Activated CD8-positive, alpha-beta memory T cell treated with anti-CD3 and anti-CD28 coated beads, Interleukin-2, amount 50 U/mL, for 48 hours (primary cell): ENCODE results near the gene RPL22.

ENCODE experiments used
- DNase-seq: peaks from one replicate; pipeline ENCODE4 v3.0.0-alpha.2; 2020

The RPL22 gene

DNA sequence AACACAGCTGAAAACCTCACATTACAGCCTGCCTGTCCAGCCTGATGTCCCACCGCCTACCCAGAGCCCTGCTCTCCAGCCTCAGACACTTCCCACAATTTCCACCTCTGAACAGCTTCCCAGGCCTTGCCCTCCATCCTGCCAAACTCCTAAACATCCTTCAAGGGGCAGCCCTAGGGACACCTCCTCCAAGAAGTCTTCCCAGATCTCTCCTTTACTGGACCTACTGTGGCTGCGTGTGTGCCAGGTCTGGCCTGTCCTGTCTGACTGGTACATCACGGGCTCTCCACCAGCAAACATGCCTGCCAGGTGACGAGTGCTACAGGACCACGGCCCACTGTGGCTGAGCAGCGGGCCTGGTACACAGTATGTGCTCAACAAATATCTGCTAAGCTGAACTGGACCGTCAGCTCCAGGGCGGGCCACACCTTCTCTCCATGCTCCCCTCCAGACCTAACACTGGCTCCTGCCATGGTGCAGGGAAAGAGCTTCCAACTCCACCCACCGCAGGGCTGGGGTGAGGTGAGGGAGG is 48.0 kb downstream of the RPL22 start:
- no peak for DNase-seq

DNA sequence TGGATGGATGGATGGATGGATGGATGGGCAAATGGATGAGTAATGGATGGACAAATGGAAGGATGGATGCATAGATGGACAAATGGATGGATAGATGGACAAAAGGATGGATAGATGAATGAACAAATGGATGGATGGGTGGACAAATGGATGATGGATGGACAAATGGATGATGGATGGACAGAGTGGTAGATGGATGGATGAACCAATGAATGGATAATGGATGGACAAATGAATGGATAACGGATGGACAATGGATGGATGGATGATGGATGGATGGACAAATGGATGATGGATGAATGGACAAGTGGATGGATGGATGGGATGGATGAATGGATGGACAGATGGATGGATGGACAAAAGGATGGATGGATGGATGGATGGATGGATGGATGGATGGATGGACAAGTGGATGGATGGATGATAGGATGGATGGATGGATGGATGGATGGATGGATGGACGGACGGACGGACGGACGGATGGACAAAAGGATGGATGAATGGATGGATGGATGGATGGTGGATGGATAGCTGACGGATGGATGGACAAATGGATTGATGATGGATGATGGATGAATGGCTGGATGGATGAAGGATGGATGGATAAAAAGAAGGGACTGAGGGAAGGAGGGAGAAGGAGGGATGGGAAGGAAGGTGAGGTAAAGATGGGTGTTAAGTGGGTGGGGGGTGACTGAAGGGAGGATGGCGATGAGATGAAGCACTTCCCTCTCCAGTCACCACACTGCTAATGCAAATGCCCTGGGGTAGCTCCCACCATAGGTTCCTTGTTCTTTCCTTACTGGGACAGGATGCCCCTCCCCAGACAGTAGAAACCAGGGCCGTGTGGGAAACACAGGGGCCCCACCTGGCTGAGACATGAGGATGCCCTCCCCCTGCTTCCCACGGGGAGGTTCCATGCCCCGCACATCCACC is 49.1 kb downstream of the RPL22 start:
- DNase-seq = no peak

DNA sequence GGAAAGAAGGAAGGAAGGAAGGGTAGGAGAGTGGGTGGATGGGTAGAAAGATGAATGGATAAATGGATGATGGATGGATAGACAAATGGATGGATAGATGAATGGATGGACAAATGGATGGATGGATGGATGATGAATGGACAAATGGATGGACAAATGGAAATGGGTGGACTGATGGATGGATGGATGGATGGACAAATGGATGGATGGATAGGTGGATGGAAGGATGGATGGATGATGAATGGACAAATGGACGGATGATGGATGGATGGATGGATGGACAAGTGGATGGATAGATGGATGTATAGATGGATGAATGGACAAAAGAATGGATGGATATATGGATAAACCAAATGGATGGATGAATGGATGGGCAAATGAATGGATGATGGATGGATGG is 49.8 kb downstream of the RPL22 start:
- no peak for DNase-seq

- DNase-seq = peak; percentile 87
Measured at GRCh38 chr1:6148497-6149241, 50.7 kb downstream of the RPL22 start.

DNA sequence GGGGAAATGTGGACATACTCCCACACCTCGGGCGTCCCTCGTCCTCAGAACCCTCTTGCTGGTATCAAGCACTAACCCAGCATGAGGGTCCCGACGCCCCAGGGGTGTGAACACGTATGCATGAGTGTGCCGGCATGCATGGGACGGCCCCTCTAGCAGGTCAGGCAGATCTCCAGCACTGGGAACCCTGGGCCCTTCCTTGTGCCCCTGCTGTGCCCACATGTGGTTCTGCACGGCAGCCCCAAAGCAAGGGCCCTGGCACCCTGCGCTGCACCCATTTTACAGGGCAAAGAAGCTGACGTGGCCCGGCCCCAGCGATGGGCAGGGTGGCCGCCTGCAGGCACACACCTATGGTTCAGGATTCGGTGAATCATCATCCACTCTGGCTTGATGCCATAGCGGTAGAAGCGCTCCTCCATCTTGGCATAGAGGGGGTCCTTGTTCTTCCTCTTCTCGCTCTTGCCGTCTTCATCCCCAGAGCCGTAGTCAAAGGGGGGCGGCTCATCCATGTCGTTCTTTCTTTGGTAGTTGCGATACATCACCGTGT is 53.5 kb downstream of the RPL22 start:
- DNase-seq = no peak

DNA sequence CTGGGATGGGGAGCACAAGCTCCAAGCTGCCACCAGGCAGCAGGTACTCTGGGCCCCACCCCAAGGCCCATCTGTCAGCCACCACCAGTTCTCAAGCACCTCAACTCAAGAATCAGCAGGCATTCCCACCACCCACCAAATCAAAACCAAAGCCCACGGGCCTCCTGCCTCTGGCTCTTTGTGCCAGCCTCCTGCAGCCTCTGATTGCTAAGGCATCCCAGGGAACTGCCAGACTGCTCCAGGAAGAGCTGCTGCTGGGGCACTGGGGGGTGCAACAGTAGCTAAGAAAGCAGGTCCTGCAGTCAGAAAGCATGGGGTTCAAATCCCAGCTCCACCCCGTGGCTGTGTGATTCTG is 54.0 kb downstream of the RPL22 start:
- no peak for DNase-seq

- no peak for DNase-seq
Measured at GRCh38 chr1:6144647-6145395, 54.6 kb downstream of the RPL22 start.

DNA sequence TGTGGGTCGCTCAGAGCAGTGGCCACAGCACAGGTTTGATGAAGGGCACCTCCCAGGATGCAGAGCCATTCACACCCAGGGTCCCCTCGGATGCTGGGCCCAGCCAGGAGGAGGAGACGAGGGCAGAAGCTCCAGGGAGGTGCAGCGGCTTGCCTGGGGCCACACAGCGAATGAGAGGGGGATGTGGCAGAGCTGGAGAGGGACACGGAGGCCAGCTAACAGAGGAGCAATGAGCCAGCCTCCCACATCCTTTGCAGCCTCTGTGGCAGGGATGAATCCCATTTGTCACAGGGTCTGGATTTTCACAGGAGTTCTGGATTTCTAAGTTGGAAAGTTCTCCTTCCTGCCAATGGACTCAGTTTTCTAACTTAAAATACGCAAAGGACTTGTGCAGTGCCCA is 55.2 kb downstream of the RPL22 start:
- no peak for DNase-seq

DNA sequence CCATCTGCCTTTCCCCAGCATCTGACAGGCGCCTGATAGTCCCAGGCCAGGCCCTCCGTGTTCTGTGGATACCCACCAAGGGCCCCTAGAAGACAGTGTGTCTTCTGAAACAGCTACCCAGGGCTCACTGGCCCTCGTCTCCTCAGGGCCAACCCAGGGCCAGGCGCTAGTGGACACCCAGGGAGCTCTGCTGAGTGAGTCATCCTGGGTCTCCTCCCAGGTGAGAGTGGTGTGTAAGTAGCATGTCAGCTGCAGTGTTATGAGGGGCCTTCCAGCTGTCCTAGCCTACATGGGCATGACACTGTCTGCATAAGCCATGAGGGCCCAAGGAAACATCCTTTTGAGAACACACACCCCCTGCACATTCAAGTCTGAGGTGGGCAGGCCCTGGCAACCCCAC is 56.0 kb downstream of the RPL22 start:
- no peak for DNase-seq

GRCh38 chr1:6142734-6143133 is 56.7 kb downstream of the RPL22 start:
- DNase-seq = no peak

DNA sequence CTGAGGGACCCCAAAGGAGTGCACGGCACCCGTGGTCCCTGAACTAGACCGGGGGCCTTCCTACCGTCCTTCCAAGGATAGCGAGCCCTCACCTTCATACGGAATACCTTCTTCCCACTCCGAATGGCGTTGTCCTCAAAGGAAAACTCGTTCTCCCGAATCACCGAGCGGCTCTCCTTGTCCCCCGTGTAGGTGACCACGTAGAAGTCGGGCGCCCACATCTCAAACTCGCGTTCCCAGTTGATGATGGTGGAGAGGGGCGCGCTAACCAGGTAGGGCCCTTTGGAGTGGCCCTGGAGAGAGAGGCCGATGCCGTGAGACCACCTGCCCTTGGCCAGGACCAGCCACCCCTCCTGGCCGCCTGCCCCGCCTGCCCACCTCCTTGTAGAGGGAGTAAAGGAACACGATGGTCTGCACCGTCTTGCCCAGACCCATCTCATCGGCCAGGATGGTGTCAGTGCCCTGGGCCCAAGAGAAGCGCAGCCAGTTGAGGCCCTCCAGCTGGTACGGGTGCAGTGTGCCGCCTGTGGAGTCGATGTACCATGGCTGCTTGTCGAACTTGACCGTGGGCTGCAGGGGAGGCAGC is 57.3 kb downstream of the RPL22 start:
- DNase-seq = no peak

GRCh38 chr1:6141592-6141991 is 57.8 kb downstream of the RPL22 start:
- no peak for DNase-seq

GRCh38 chr1:6140413-6140812 is 59.0 kb downstream of the RPL22 start:
- DNase-seq = no peak

DNA sequence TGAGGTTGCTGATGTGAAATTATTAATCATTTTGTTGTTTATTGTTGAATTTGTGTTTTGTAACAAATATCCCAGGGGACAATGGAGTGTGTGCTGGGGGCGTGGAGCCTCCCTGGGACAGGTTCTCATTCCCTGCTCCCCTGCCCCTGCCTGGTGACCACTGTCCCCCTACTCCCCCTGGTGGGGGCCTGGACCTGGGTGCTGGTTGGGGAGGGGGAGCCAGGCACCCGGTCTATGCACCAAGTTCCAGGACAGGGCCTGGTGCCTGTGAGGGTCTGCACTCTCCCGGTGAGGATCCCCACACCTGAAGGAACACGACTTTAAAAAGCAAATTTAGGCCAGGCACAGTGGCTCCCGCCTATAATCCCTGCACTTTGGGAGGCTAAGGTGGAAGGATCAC is 61.6 kb downstream of the RPL22 start:
- no peak for DNase-seq

DNA sequence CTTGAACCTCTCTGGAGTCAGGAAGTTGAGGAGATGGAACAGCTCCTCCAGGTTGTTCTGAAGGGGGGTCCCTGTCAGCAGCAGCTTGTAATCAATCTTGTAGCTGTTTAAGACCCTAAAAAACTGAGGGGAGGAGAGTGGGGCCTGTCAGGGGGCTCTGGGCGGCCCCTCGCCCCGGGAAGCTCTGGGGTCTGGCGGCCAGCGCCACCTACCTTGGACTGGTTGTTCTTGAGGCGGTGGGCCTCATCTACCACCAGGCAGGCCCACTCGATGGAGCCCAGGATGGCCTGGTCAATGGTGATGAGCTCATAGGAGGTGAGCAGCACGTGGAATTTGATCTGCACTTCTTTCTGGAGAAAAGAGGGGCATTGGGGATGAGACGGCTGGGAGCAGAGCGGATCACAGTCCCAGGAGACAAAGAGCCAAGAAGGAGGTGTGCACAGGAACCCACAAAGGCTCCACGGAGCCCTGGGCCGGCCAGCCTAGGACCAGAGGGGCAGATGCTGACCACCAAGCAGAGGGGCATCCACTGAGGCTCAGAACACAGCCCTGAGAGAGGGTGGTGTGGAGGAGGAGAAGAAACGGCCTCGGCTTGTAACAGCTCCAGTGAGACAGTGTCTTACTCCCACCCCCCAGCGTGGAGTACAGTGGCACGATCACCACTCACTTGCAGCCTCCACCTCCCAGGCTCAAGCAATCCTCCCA is 62.7 kb downstream of the RPL22 start:
- no peak for DNase-seq
